GM21825 (cell line): ENCODE measurements around the gene TAF1C.
"Not testable (repeated sequence)": the region's sequence is repeated elsewhere in the genome, so short reads cannot be mapped to it uniquely, and the experiment has no call there.

Experiments
- ATAC-seq: cut with Tn5 transposase; IDR thresholded peaks from one replicate; pipeline ENCODE4 v1.9.1; 2021; ENCODE audit warnings: mild to moderate bottlenecking, moderate library complexity; ENCODE audit not compliant: unreplicated experiment

The TAF1C gene

GRCh38 chr16:84186685-84187437 is at the start of gene TAF1C:
TAF1C (minus strand) TSS chr16:84187057; CDS start chr16:84184988, 2,069 bp downstream.
- peak; percentile 91 for ATAC-seq

GRCh38 chr16:84234321-84235241 is 47.7 kb upstream of the TAF1C start:
- no peak for ATAC-seq

GRCh38 chr16:84233748-84234147 is 46.9 kb upstream of the TAF1C start:
- no peak for ATAC-seq

- no peak for ATAC-seq
These were observed 46.1 kb upstream of the TAF1C start for GRCh38 chr16:84232969-84233368.

- ATAC-seq: no peak
These were observed 45.2 kb upstream of the TAF1C start for GRCh38 chr16:84232060-84232459.

GRCh38 chr16:84229471-84229870 is 42.6 kb upstream of the TAF1C start:
- no peak for ATAC-seq

- no peak for ATAC-seq
These were observed 41.5 kb upstream of the TAF1C start for GRCh38 chr16:84228256-84228838.

- ATAC-seq: no peak
These were observed 40.7 kb upstream of the TAF1C start for GRCh38 chr16:84227548-84227947.

- no peak for ATAC-seq
These were observed 39.2 kb upstream of the TAF1C start for GRCh38 chr16:84226026-84226425.

GRCh38 chr16:84225571-84225970 is 38.7 kb upstream of the TAF1C start:
- no peak for ATAC-seq

- no peak for ATAC-seq
These were observed 38.3 kb upstream of the TAF1C start for GRCh38 chr16:84225126-84225525.

- ATAC-seq: no peak
These were observed 37.7 kb upstream of the TAF1C start for GRCh38 chr16:84224554-84224953.

GRCh38 chr16:84223456-84223855 is 36.6 kb upstream of the TAF1C start:
- no peak for ATAC-seq

- no peak for ATAC-seq
These were observed 34.0 kb upstream of the TAF1C start for GRCh38 chr16:84220851-84221250.

GRCh38 chr16:84218956-84219355 is 32.1 kb upstream of the TAF1C start:
- ATAC-seq: no peak

GRCh38 chr16:84218176-84218823 is 31.4 kb upstream of the TAF1C start:
- ATAC-seq: no peak

GRCh38 chr16:84216144-84216543 is 29.3 kb upstream of the TAF1C start:
- not testable (repeated sequence) for ATAC-seq

GRCh38 chr16:84215531-84215930 is 28.7 kb upstream of the TAF1C start:
- no peak for ATAC-seq

- ATAC-seq: no peak
These were observed 27.7 kb upstream of the TAF1C start for GRCh38 chr16:84214451-84215066.

GRCh38 chr16:84212631-84213030 is 25.8 kb upstream of the TAF1C start:
- ATAC-seq: no peak

- no peak for ATAC-seq
These were observed 25.3 kb upstream of the TAF1C start for GRCh38 chr16:84212154-84212553.
